ENCODE measurements around the gene PCGF2. TPM values are rescaled to one million over a fixed set of nuclear protein-coding genes. Genes with fewer than 3 reads are reported as not detected.

Gene PCGF2
- total and polyA plus RNA-seq, 10 of the 15 experiments (the other 5 are each of a cell fraction or from before 2014, with no cell fraction given) = 2.7 to 35.6 (median 7.2) TPM

- TF ChIP-seq HCFC1 (IDR thresholded peaks at IDR 0.05; ENCODE audit: low read length) = no peak
- TF ChIP-seq TAF1 (IDR thresholded peaks at IDR 0.05; ENCODE audit: borderline replicate concordance, low read depth, low read length) = no peak
- no peak for TF ChIP-seq SRF (IDR thresholded peaks at IDR 0.05; ENCODE audit: low read depth in 2 of 2, low read length in 2 of 2)
- TF ChIP-seq JUNB (IDR thresholded peaks at IDR 0.05) = no peak
- no peak for TF ChIP-seq SIN3A (IDR thresholded peaks at IDR 0.05; ENCODE audit: low read depth, low read length)
- no peak for TF ChIP-seq HDAC6 (IDR thresholded peaks at IDR 0.05; ENCODE audit: unreplicated experiment)
- TF ChIP-seq POLR2AphosphoS2 (IDR thresholded peaks at IDR 0.05; ENCODE audit: low read depth, low read length) = no peak
- no peak for TF ChIP-seq TCF3 (IDR thresholded peaks at IDR 0.05; ENCODE audit: borderline replicate concordance, insufficient read depth, low read depth, low read length)
- no peak for TF ChIP-seq MYB (IDR thresholded peaks at IDR 0.05; ENCODE audit: borderline replicate concordance, low read depth, low read length)
- TF ChIP-seq ZNF24 (IDR thresholded peaks at IDR 0.05) = no peak
- CTCF ChIA-PET = interaction anchor here (1.1 to 3.2 kb wide), 5 partner anchors 23 to 40 kb away, joined by 4 to 17 read pairs (median 5); partner anchors contain the start of gene EPOP
- H3K9me3 ChIP-seq (replicated peaks; ENCODE audit: control insufficient read depth, insufficient read depth, low read length) = no peaks in the 10 kb centered on the region
- peaks cover 20 to 34% of the 10 kb centered on the region in 2 experiments; a peak in 3 of 4 replicates for H3K36me3 ChIP-seq (ENCODE audit: control insufficient read depth in 2 of 2, insufficient read depth in 2 of 2, low read length in 1 of 2)
- H3K4me3 ChIP-seq = peak overlapping the region; percentile 99
- no peaks in the 10 kb centered on the region for H3K27me3 ChIP-seq (replicated peaks in 1 of 2; ENCODE audit: control insufficient read depth in 2 of 2, insufficient read depth in 2 of 2, low read length in 1 of 2)
- SMC1A ChIA-PET (ENCODE audit: uncharacterized antibody, unreplicated experiment) = interaction anchor here (1.7 kb wide), 1 partner anchor 7 kb away, joined by 4 read pairs; no protein-coding TSS in a partner anchor
- in situ Hi-C loops (cut with MboI) = no loop called here
- FAIRE-seq = no peak
- H3K4me2 ChIP-seq (ENCODE audit: control insufficient read depth, insufficient read depth) = peak overlapping the region; percentile 81
- peaks cover 59% of the 10 kb centered on the region for H3K79me2 ChIP-seq (ENCODE audit: control insufficient read depth, insufficient read depth, low read length)
- no peaks in the 10 kb centered on the region for H4K20me1 ChIP-seq (ENCODE audit: control insufficient read depth, insufficient read depth)
- WGBS (ENCODE audit: insufficient coverage, insufficient replicate concordance, low lambda C conversion rate, missing lambda C conversion rate) = 96% methylated on average over 21 of the region's 21 CpGs
- BruUV-seq (replicated peaks) = TSS peak; percentile 21
- POLR2A ChIA-PET = interaction anchor here (1.4 kb wide), 1 partner anchor 23 kb away, joined by 4 read pairs; no protein-coding TSS in a partner anchor
- no peak for ATAC-seq
- no peak overlapping the region for H3K27ac ChIP-seq (ENCODE audit: control insufficient read depth, insufficient read depth)
- intact Hi-C loops (cut with micrococcal nuclease; ENCODE audit: unreplicated experiment) = no loop called here
- no peak overlapping the region for H3K9ac ChIP-seq (ENCODE audit: control insufficient read depth, insufficient read depth, low read length)
- H2AFZ ChIP-seq (ENCODE audit: control insufficient read depth, low read depth, low read length) = no peak overlapping the region
- peaks cover 9% of the 10 kb centered on the region for H3K4me1 ChIP-seq (ENCODE audit: control insufficient read depth, insufficient read depth, low read length)
- RAD21 ChIA-PET (ENCODE audit: unreplicated experiment) = interaction anchor here (1.3 to 3.8 kb wide), 3 partner anchors 23 to 39 kb away, joined by 3 to 24 read pairs (median 20); partner anchors contain the start of gene CISD3
- no peak for DNase-seq (ENCODE audit: low read depth, low spot score)
Observed at GRCh38 chr17:38707678-38708351, 40.3 kb downstream of the PCGF2 start.

Measured in GM12878 (cell line).